NCI-H510A (cell line): Measurements from ENCODE around the gene CFC1B.
"Not testable (repeated sequence)": the region's sequence is repeated elsewhere in the genome, so short reads cannot be mapped to it uniquely, and the experiment has no call there.

Source experiments
- DNase-seq: peaks from one replicate; lab custom pipeline; 2025; lab: John Stamatoyannopoulos, UW

CFC1B gene

GRCh38 chr2:130520992-130521391 lies at the start of gene CFC1B:
Gene CFC1B (plus strand): TSS chr2:130521222. CDS start chr2:130521485, 263 bp downstream.
- not testable (repeated sequence) for DNase-seq

- not testable (repeated sequence) for DNase-seq
These were observed 29.9 kb upstream of the CFC1B start for GRCh38 chr2:130491073-130491472.

GRCh38 chr2:130509228-130509627 lies 11.8 kb upstream of the CFC1B start, which contains the start of gene POTEI:
Gene POTEI (minus strand): TSS chr2:130509328. CDS start chr2:130509235, 93 bp downstream.
- not testable (repeated sequence) for DNase-seq

GRCh38 chr2:130510807-130511746 lies 9.9 kb upstream of the CFC1B start:
- not testable (repeated sequence) for DNase-seq

- DNase-seq: not testable (repeated sequence)
These were observed 9.1 kb upstream of the CFC1B start for GRCh38 chr2:130511747-130512451.

GRCh38 chr2:130518516-130519106 lies 2.4 kb upstream of the CFC1B start:
- not testable (repeated sequence) for DNase-seq

GRCh38 chr2:130522390-130522789 lies 1.4 kb downstream of the CFC1B start:
- DNase-seq: not testable (repeated sequence)

GRCh38 chr2:130527365-130527967 lies 6.4 kb downstream of the CFC1B start:
- DNase-seq: not testable (repeated sequence)

- DNase-seq: not testable (repeated sequence)
These were observed 8.5 kb downstream of the CFC1B start for GRCh38 chr2:130529545-130529944.

GRCh38 chr2:130530212-130530611 lies 9.2 kb downstream of the CFC1B start:
- DNase-seq: not testable (repeated sequence)

- DNase-seq: not testable (repeated sequence)
These were observed 10.2 kb downstream of the CFC1B start for GRCh38 chr2:130531225-130531624.

- not testable (repeated sequence) for DNase-seq
These were observed 10.7 kb downstream of the CFC1B start for GRCh38 chr2:130531672-130532071.

- DNase-seq: not testable (repeated sequence)
These were observed 15.6 kb downstream of the CFC1B start for GRCh38 chr2:130536654-130537053.

GRCh38 chr2:130538271-130538670 lies 17.2 kb downstream of the CFC1B start:
- not testable (repeated sequence) for DNase-seq

- DNase-seq: not testable (repeated sequence)
These were observed 21.8 kb downstream of the CFC1B start for GRCh38 chr2:130542789-130543188.

- DNase-seq: not testable (repeated sequence)
These were observed 22.9 kb downstream of the CFC1B start for GRCh38 chr2:130543785-130544528.

- not testable (repeated sequence) for DNase-seq
These were observed 24.0 kb downstream of the CFC1B start for GRCh38 chr2:130544978-130545377.

- DNase-seq: not testable (repeated sequence)
These were observed 27.4 kb downstream of the CFC1B start for GRCh38 chr2:130548418-130548817.

- DNase-seq: not testable (repeated sequence)
These were observed 28.5 kb downstream of the CFC1B start for GRCh38 chr2:130549475-130549874.

- DNase-seq: not testable (repeated sequence)
These were observed 33.2 kb downstream of the CFC1B start for GRCh38 chr2:130554178-130554577.

GRCh38 chr2:130556441-130556840 lies 35.4 kb downstream of the CFC1B start:
- DNase-seq: not testable (repeated sequence)
